Heart left ventricle (tissue), 16 donors: Measurements from ENCODE around the gene CEP20. TPM values are rescaled to one million over a fixed set of nuclear protein-coding genes. Genes with fewer than 3 reads are reported as not detected.

Source experiments
- ATAC-seq, 4 donors: fragments of 200-7000 bp; cut with Tn5 transposase; one replicate each; pipeline ENCODE4 v1.9.1; 2020 to 2022; ENCODE audit warnings: moderate library complexity in 4 of 4, mild to moderate bottlenecking in 3 of 4, moderate number of reproducible peaks in 1 of 4
- DNase-seq, 5 donors: peaks; one replicate each; pipeline ENCODE4 v3.0.0-alpha.2; 2020
- H3K27ac ChIP-seq, 12 donors: fragments of 200-600 bp; sonication (generic) in 4 of 12; one replicate each; pipeline versions ENCODE4 v1.5.0 to v1.8.0; 2016 to 2022; ENCODE audit warnings: mild to moderate bottlenecking in 2 of 12
- H3K27me3 ChIP-seq, 9 donors: fragments of 200-600 bp; sonication (generic) in 2 of 9; one replicate each; pipeline versions ENCODE4 v1.5.1 to v1.8.0; 2016 to 2022; ENCODE audit warnings: mild to moderate bottlenecking in 3 of 9
- H3K36me3 ChIP-seq, 9 donors: fragments of 200-600 bp; sonication (generic) in 2 of 9; one replicate each; pipeline versions ENCODE4 v1.5.0 to v1.8.0; 2018 to 2022; ENCODE audit warnings: mild to moderate bottlenecking in 2 of 9
- H3K4me1 ChIP-seq, 12 donors: fragments of 200-600 bp; sonication (generic) in 4 of 12; one replicate each; pipeline versions ENCODE4 v1.5.0 to v1.8.0; 2016 to 2022; ENCODE audit warnings: mild to moderate bottlenecking in 3 of 12
- H3K4me3 ChIP-seq, 12 donors: fragments of 200-600 bp; sonication (generic) in 4 of 12; one replicate each; pipeline versions ENCODE4 v1.5.0 to v1.8.0; 2017 to 2022; ENCODE audit warnings: mild to moderate bottlenecking in 9 of 12, moderate library complexity in 4 of 12
- H3K9me3 ChIP-seq, 12 donors: fragments of 200-600 bp; sonication (generic) in 4 of 12; one replicate each; pipeline versions ENCODE4 v1.5.0 to v1.8.0; 2016 to 2022; ENCODE audit warnings: mild to moderate bottlenecking in 1 of 12
- POLR2A ChIP-seq, 2 donors: fragments of 450-650 bp; IDR thresholded peaks; one replicate each; pipeline ENCODE4 v1.6.1; 2017; ENCODE audit warnings: antibody characterized with exemption in 2 of 2, mild to moderate bottlenecking in 2 of 2, moderate library complexity in 2 of 2
- WGBS, 4 donors: extraction: QIAGEN DNeasy Blood & Tissue Kit in 2 of 4; methylation state at CpG; one replicate each; pipeline versions ENCODE4 v1.1.5 to v1.1.7; 2013 to 2018; 5-methylcytosine and 5-hydroxymethylcytosine counted together
- intact Hi-C, 10 donors: fragments of 100-400 bp; cut with DNase I; formaldehyde crosslinking; loops; one replicate each; pipeline versions ENCODE4 v1.11.1 to v1.14.2; 2022
- polyA plus RNA-seq, 2 donors: library from polyadenylated mRNA; stranded (reverse); fragments of 200-250 nt; gene quantifications; one replicate each; pipeline ENCODE4 v1.2.3, GENCODE V29; 2013
- total RNA-seq, 9 donors: library from RNA; depleted of rRNA in 2 of 9; stranded (reverse); fragments of >200 nt in 2 of 9; fragmentation: NEBNext Ultra II Directional in 3 of 9; extraction: Animal tissue kit (Norgen Biotek cat#: 25700) in 3 of 9; gene quantifications; one replicate each; pipeline versions ENCODE4 v1.1.0 to v1.2.4, GENCODE V29; 2016 to 2023
- TF ChIP-seq, protein P1 (sequence below), 12 donors: fragments of 200-600 bp; sonication (generic) in 4 of 12; IDR thresholded peaks; one replicate each; pipeline versions ENCODE4 v1.5.0 to v1.8.0; 2018 to 2022; ENCODE audit warnings: antibody characterized with exemption in 12 of 12, mild to moderate bottlenecking in 5 of 12
- donor health status: ischemic (EF 13 %, LVEDD 7.1; RV severe dilation, severe dysfunction).
- donor health status: healthy with polysubstance abuse.
- donor health status: DM: no; HTN: yes; CAD: no.
- donor health status: DM: no; HTN: no; CAD: no.
- donor health status: ischemic (EF 25% LVEDD 6.9; RV normal size, moderate dysfunction).
- donor health status: ischemic (EF 25% LVEDD 5.7; RV mildly dilated, moderate dysfunction).
- donor health status: healthy.
- donor health status: DM: yes; HTN: yes; CAD: no.
- donor health status: ischemic (EF 35%, LVEDD 5.7; RV mildly dilated, moderate dysfunction).
- donor health status: nonischemic (EF 11% LVEDD 7.7; RV severe dilation, severe dysfunction).
- donor health status: DM: yes; HTN: yes; CAD: no.
- donor health status: PGD.
- donor health status: ischemic (EF 29% LVEDD 5.4; RV normal size, mild dysfunction).
- donor health status: nonischemic (EF 23%, LVEDD 6.1; RV moderate dilation, normal function).

The CEP20 gene
- total and polyA plus RNA-seq, 11 donors: 14.1 to 40.3 (median 28.0) TPM

DNA sequence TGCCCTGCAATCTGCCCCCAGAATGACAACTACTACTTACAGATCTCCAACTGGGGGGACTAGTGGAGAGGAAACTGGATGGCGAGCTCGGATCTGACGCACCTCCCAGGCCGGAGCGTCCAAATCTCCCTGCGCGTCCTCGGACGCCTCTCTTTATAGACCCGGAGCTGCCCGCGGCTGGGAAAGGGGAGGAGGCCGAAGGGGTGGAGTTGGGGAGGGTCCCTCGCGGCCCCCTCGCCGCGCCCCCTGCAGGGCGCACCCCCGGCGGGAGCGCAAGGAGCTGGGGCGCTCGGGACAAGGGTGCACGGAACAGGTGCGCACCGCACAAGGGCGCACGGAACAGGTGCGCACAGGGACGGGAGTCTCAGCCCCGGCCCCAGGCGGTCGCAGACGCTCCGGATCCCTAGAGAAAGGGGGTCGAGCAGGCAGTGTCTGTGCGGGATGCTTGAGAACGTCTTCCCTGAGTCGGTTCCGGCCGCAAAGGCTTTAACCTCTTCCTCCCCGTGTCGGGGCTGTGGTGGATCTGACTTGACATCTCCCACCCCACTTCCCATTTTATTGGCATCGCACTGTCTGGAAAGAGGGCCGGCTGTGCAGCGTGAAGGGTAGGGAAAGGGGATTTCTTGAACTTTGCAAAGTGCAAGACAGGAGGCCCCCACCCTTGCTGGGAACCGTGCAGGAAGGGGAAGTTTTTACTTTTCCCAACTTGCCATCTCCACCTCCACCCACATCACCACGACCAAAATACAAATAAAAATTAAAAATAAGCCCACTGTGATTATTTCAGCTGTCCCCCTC, 31.3 kb downstream of the CEP20 start, which contains the start of gene MYH11:
Gene MYH11, minus strand, starts transcription at position 128 of the 798 bp plus-strand sequence. CDS start 18,776 bp downstream, outside the sequence.
- DNase-seq (peak in 1 of 5 donors; percentile 19), ATAC-seq (peak in 3 of 4 donors; percentile 23 to 48 (median 39))
- Histone ChIP-seq H3K27ac (peak within 1 kb of the TSS in 4 of 12 donors; percentile 65 to 91 (median 74)), H3K27me3 (peaks cover 0 to 41% (median 15%) of the 10 kb centered on the region in 9 donors), H3K4me3 (peak within 1 kb of the TSS; percentile 3 to 62 (median 48)), H3K4me1 (peaks cover 0 to 21% (median 10%) of the 10 kb centered on the region in 12 donors), H3K9me3 (no peaks in the 10 kb centered on the region), H3K36me3 (no peaks in the 10 kb centered on the region)
- intact Hi-C loops: loop anchor here in 1 of 10 donors (10.0 kb wide), 1 partner anchor 62 kb away; no protein-coding TSS in a partner anchor
- 0 to 2% (median 0%) methylated on average over 40 to 49 of the region's 49 CpGs for WGBS, 4 donors
- TF ChIP-seq, protein P1, sequence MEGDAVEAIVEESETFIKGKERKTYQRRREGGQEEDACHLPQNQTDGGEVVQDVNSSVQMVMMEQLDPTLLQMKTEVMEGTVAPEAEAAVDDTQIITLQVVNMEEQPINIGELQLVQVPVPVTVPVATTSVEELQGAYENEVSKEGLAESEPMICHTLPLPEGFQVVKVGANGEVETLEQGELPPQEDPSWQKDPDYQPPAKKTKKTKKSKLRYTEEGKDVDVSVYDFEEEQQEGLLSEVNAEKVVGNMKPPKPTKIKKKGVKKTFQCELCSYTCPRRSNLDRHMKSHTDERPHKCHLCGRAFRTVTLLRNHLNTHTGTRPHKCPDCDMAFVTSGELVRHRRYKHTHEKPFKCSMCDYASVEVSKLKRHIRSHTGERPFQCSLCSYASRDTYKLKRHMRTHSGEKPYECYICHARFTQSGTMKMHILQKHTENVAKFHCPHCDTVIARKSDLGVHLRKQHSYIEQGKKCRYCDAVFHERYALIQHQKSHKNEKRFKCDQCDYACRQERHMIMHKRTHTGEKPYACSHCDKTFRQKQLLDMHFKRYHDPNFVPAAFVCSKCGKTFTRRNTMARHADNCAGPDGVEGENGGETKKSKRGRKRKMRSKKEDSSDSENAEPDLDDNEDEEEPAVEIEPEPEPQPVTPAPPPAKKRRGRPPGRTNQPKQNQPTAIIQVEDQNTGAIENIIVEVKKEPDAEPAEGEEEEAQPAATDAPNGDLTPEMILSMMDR (IDR thresholded peaks at IDR 0.05): peak in 1 of 12 donors; percentile 17
- no peak for TF ChIP-seq POLR2A (IDR thresholded peaks at IDR 0.05)

DNA sequence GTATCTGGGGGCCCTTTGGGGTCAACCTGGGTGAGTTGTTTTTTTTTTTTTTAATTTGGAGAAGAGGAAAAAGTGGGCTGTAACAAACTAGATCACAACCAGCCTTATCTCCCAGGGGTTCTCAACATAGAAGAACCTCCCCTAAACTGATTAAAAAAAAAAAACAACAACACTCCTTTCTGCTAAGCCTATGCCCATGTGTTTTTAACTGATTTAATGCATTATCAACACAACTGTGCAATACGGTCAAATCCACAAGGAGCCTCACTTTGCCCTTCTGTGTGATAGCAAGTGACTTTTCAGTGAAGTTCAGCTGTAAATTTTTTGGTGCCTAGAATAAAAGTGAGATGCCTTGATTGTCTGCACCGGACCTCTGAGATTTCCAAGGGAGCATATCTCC, 32.2 kb downstream of the CEP20 start:
- Histone ChIP-seq H3K36me3 (no peaks in the 10 kb centered on the region), H3K9me3 (no peaks in the 10 kb centered on the region), H3K4me1 (peaks cover 0 to 21% (median 10%) of the 10 kb centered on the region in 12 donors), H3K4me3 (peak overlapping the region in 10 of 12 donors; percentile 5 to 62 (median 52)), H3K27me3 (peaks cover 0 to 41% (median 15%) of the 10 kb centered on the region in 9 donors), H3K27ac (peak overlapping the region in 4 of 12 donors; percentile 17 to 91 (median 34))
- intact Hi-C loops: loop anchor here in 1 of 10 donors (10.0 kb wide), 1 partner anchor 61 kb away; no protein-coding TSS in a partner anchor
- DNase-seq (no peak), ATAC-seq (no peak)
- TF ChIP-seq, protein P1 (IDR thresholded peaks at IDR 0.05): no peak
- TF ChIP-seq POLR2A (IDR thresholded peaks at IDR 0.05): no peak
- 26 to 50% (median 35%) methylated on average over 2 of the region's 2 CpGs for WGBS, 4 donors

DNA sequence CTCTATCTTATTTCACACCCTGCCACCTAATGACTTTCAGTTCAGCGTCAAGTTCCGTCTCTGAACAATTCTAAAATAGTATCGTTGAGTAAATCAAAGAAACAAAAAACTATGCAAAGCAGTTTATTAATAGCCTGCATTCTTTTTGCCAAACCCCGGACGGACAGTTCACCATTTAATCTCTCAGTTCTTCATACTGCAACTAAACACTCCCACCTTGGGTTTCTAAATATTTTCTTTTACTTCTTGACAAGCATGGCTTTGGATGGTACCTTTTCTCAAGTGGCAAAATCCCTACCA, 32.7 kb downstream of the CEP20 start:
- Histone ChIP-seq H3K4me3 (peak overlapping the region in 8 of 12 donors; percentile 14 to 62 (median 55)), H3K27ac (peak overlapping the region in 4 of 12 donors; percentile 9 to 91 (median 22)), H3K36me3 (no peaks in the 10 kb centered on the region), H3K4me1 (peaks cover 0 to 21% (median 10%) of the 10 kb centered on the region in 12 donors), H3K9me3 (no peaks in the 10 kb centered on the region), H3K27me3 (peaks cover 0 to 41% (median 15%) of the 10 kb centered on the region in 9 donors)
- intact Hi-C loops: loop anchor here in 1 of 10 donors (10.0 kb wide), 1 partner anchor 61 kb away; no protein-coding TSS in a partner anchor
- ATAC-seq (no peak), DNase-seq (no peak)
- 4 to 18% (median 9%) methylated on average over 5 of the region's 5 CpGs for WGBS, 4 donors
- TF ChIP-seq, protein P1 (IDR thresholded peaks at IDR 0.05): no peak
- no peak for TF ChIP-seq POLR2A (IDR thresholded peaks at IDR 0.05)
